H1 (cell line): ENCODE measurements around the gene RIT2. TPM values are rescaled to one million over a fixed set of nuclear protein-coding genes. Genes with fewer than 3 reads are reported as not detected.
A peak's percentile ranks its signal among the peaks of the same experiment; 100 is the strongest.

Source experiments
- CTCF ChIA-PET: fragments of 300-600 bp; sonication (Branson Sonifier 250); formaldehyde crosslinking; loops from one replicate; lab custom pipeline; 2021; ENCODE audit not compliant: partially characterized antibody; lab: Charles Lee
- POLR2A ChIA-PET: fragments of 300-600 bp; sonication (Branson Sonifier 250); formaldehyde crosslinking; loops from one replicate; lab custom pipeline; 2021; ENCODE audit warnings: inconsistent platforms; ENCODE audit not compliant: partially characterized antibody; lab: Charles Lee
- DNase-seq, 2 experiments: peaks; one replicate each; pipeline versions ENCODE4 v3.0.0 to v3.0.0-alpha.2; 2010 to 2022; ENCODE audit warnings: low spot score in 2 of 2, low read depth in 1 of 2, mixed read lengths in 1 of 2
- FAIRE-seq: peaks from 2 replicates; lab custom pipeline; 2011; peaks lifted over from hg19 to GRCh38; lab: Jason Lieb, UNC
- H2AFZ ChIP-seq: 2 replicates; pipeline ENCODE4 v1.8.1; 2012; ENCODE audit warnings: low read length, inconsistent platforms
- H2AK5ac ChIP-seq: 2 replicates; pipeline ENCODE4 v1.6.1; 2013; ENCODE audit warnings: low read depth, low read length
- H2BK120ac ChIP-seq: replicated peaks from 2 replicates; pipeline ENCODE3; 2013; ENCODE audit warnings: low read depth, low read length, inconsistent platforms
- H2BK12ac ChIP-seq: 2 replicates; pipeline ENCODE4 v1.6.1; 2013; ENCODE audit warnings: low read depth, low read length
- H2BK15ac ChIP-seq: 2 replicates; pipeline ENCODE4 v1.6.1; 2013; ENCODE audit warnings: low read length
- H2BK20ac ChIP-seq: 2 replicates; pipeline ENCODE4 v1.6.1; 2013; ENCODE audit warnings: low read length
- H2BK5ac ChIP-seq: 2 replicates; pipeline ENCODE4 v1.6.1; 2013; ENCODE audit warnings: low read depth, low read length
- H3K14ac ChIP-seq: 2 replicates; pipeline ENCODE4 v1.6.1; 2013; ENCODE audit warnings: inconsistent platforms; ENCODE audit not compliant: insufficient read length
- H3K18ac ChIP-seq: 2 replicates; pipeline ENCODE4 v1.6.1; 2013; ENCODE audit warnings: low read length; ENCODE audit errors: extremely low read depth
- H3K23ac ChIP-seq: 2 replicates; pipeline ENCODE4 v1.6.1; 2013; ENCODE audit warnings: inconsistent platforms; ENCODE audit not compliant: insufficient read length
- H3K23me2 ChIP-seq: 2 replicates; pipeline ENCODE4 v1.6.1; 2013; ENCODE audit warnings: low read depth, low read length
- H3K27ac ChIP-seq: 2 replicates; pipeline ENCODE4 v1.6.1; 2011; ENCODE audit warnings: low read depth, low read length, inconsistent platforms
- H3K27me3 ChIP-seq, 4 experiments: replicated peaks in 1 of 4; 1 replicate in 1 of 4; 2 replicates in 3 of 4; pipeline versions ENCODE4 v1.6.1 to v1.8.1; 2011 to 2013; ENCODE audit warnings: low read length in 3 of 4, mild to moderate bottlenecking in 3 of 4, inconsistent platforms in 2 of 4, mixed read lengths in 2 of 4, moderate library complexity in 1 of 4; ENCODE audit not compliant: control insufficient read depth in 3 of 4, insufficient read depth in 3 of 4; ENCODE audit errors: extremely low read depth in 1 of 4
- H3K36me3 ChIP-seq, 4 experiments: 2 replicates each; pipeline versions ENCODE4 v1.6.1 to v1.8.1; 2011 to 2013; ENCODE audit warnings: mild to moderate bottlenecking in 4 of 4, low read length in 3 of 4, moderate library complexity in 2 of 4, control low read depth in 1 of 4, inconsistent platforms in 1 of 4; ENCODE audit not compliant: insufficient read depth in 4 of 4, control insufficient read depth in 2 of 4
- H3K4ac ChIP-seq: replicated peaks from 2 replicates; pipeline ENCODE3; 2013; ENCODE audit warnings: low read length, low read depth, mixed read lengths, inconsistent platforms; ENCODE audit not compliant: insufficient read length
- H3K4me1 ChIP-seq, 4 experiments: replicated peaks in 1 of 4; 1 replicate in 1 of 4; 2 replicates in 3 of 4; pipeline versions ENCODE4 v1.6.1 to v1.8.1; 2011 to 2013; ENCODE audit warnings: low read length in 3 of 4, inconsistent platforms in 2 of 4, mixed read lengths in 1 of 4; ENCODE audit not compliant: insufficient read depth in 4 of 4, control insufficient read depth in 3 of 4
- H3K4me2 ChIP-seq, 2 experiments: 2 replicates each; pipeline versions ENCODE4 v1.6.1 to v1.8.1; 2011 to 2013; ENCODE audit warnings: low read depth in 2 of 2, low read length in 2 of 2, control low read depth in 1 of 2, inconsistent platforms in 1 of 2, mild to moderate bottlenecking in 1 of 2; ENCODE audit not compliant: insufficient read depth in 1 of 2
- H3K4me3 ChIP-seq, 4 experiments: fragments of 200-600, 300-600 bp in 1 of 4; sonication (generic), shearing (Covaris generic), sonication (Bioruptor Twin) in 1 of 4; 2 replicates each; pipeline versions ENCODE4 v1.5.1 to v1.8.1; 2011 to 2016; ENCODE audit warnings: low read length in 4 of 4, low read depth in 3 of 4, control low read depth in 2 of 4, inconsistent platforms in 2 of 4, mild to moderate bottlenecking in 2 of 4, mixed read lengths in 1 of 4, moderate library complexity in 1 of 4; ENCODE audit not compliant: insufficient read depth in 2 of 4; ENCODE audit errors: extremely low read depth in 1 of 4
- H3K56ac ChIP-seq: replicated peaks from 2 replicates; pipeline ENCODE3; 2013; ENCODE audit warnings: low read depth, mild to moderate bottlenecking, mixed read lengths, low read length, inconsistent platforms; ENCODE audit not compliant: insufficient read length
- H3K79me1 ChIP-seq: 2 replicates; pipeline ENCODE4 v1.6.1; 2013; ENCODE audit warnings: low read depth, low read length, control low read depth
- H3K79me2 ChIP-seq, 2 experiments: 2 replicates each; pipeline versions ENCODE4 v1.6.1 to v1.8.1; 2012 to 2013; ENCODE audit warnings: low read length in 2 of 2, mild to moderate bottlenecking in 2 of 2, inconsistent platforms in 1 of 2; ENCODE audit not compliant: insufficient read depth in 2 of 2, control insufficient read depth in 1 of 2
- H3K9ac ChIP-seq, 4 experiments: replicated peaks in 1 of 4; 1 replicate in 1 of 4; 2 replicates in 3 of 4; pipeline versions ENCODE4 v1.6.1 to v1.8.1; 2011 to 2013; ENCODE audit warnings: low read depth in 3 of 4, low read length in 3 of 4, control low read depth in 2 of 4, mild to moderate bottlenecking in 2 of 4, moderate library complexity in 2 of 4, inconsistent platforms in 1 of 4; ENCODE audit errors: extremely low read depth in 1 of 4
- H3K9me3 ChIP-seq, 2 experiments: 2 replicates each; pipeline versions ENCODE4 v1.6.1 to v1.8.1; 2012 to 2013; ENCODE audit warnings: mild to moderate bottlenecking in 2 of 2, moderate library complexity in 2 of 2, control low read depth in 1 of 2, inconsistent platforms in 1 of 2, low read depth in 1 of 2, low read length in 1 of 2, mixed read lengths in 1 of 2; ENCODE audit not compliant: insufficient read depth in 2 of 2
- H4K20me1 ChIP-seq, 2 experiments: replicated peaks in 1 of 2; 2 replicates each; pipeline versions ENCODE3 to v1.8.1; 2011 to 2013; ENCODE audit warnings: inconsistent platforms in 2 of 2, low read length in 2 of 2, mild to moderate bottlenecking in 1 of 2; ENCODE audit not compliant: insufficient read depth in 2 of 2, control insufficient read depth in 1 of 2
- H4K5ac ChIP-seq: 2 replicates; pipeline ENCODE4 v1.6.1; 2013; ENCODE audit warnings: low read length, low read depth, mixed read lengths, inconsistent platforms; ENCODE audit not compliant: insufficient read length
- H4K8ac ChIP-seq: 2 replicates; pipeline ENCODE4 v1.8.0; 2013; ENCODE audit warnings: mild to moderate bottlenecking, moderate library complexity, low read length, inconsistent platforms; ENCODE audit not compliant: insufficient read depth; ENCODE audit errors: extremely low read depth
- H4K91ac ChIP-seq: replicated peaks from 2 replicates; pipeline ENCODE3; 2013; ENCODE audit warnings: low read length, mixed read lengths, inconsistent platforms; ENCODE audit not compliant: insufficient read length
- HDAC2 ChIP-seq, 2 experiments: fragments of 300-600 bp in 1 of 2; sonication (generic) in 1 of 2; IDR thresholded peaks; 2 replicates each; pipeline ENCODE4 v1.6.1; 2011 to 2012; ENCODE audit warnings: low read depth in 2 of 2, low read length in 2 of 2, mild to moderate bottlenecking in 2 of 2, moderate library complexity in 2 of 2, borderline replicate concordance in 1 of 2, inconsistent platforms in 1 of 2
- SP1 ChIP-seq: IDR thresholded peaks from 2 replicates; pipeline ENCODE4 v1.6.1; 2011; ENCODE audit warnings: low read depth, low read length
- SP2 ChIP-seq: IDR thresholded peaks from 2 replicates; pipeline ENCODE4 v1.6.1; 2012; ENCODE audit warnings: mild to moderate bottlenecking, low read length, inconsistent platforms
- TAF1 ChIP-seq: IDR thresholded peaks from 2 replicates; pipeline ENCODE4 v1.6.1; 2011; ENCODE audit warnings: mild to moderate bottlenecking, low read depth, low read length
- YY1 ChIP-seq: IDR thresholded peaks from 2 replicates; pipeline ENCODE4 v1.6.1; 2011; ENCODE audit warnings: low read depth, mild to moderate bottlenecking, low read length
- polyA plus RNA-seq, 7 experiments: library from polyadenylated mRNA; depleted of rRNA in 3 of 7; stranded (reverse) in 5 of 7; unstranded in 2 of 7; fragments of >200 nt in 5 of 7; fragments of 200-250 nt in 2 of 7; gene quantifications; 1 replicate in 5 of 7; 2 replicates in 1 of 7; 4 replicates in 1 of 7; pipeline versions ENCODE4 v1.2.1 to v1.2.3, GENCODE V29; 2011 to 2013; ENCODE audit warnings: missing spikeins in 2 of 7, mixed read lengths in 2 of 7
- total RNA-seq: library from RNA; stranded (reverse); fragmentation: NEBNext Ultra II Directional; extraction: Animal tissue kit (Norgen Biotek cat#: 25700); gene quantifications from 2 replicates; pipeline ENCODE4 v1.2.1, GENCODE V29; 2021
- TF ChIP-seq, protein P1 (sequence below): IDR thresholded peaks from 2 replicates; pipeline ENCODE4 v1.6.1; 2012; ENCODE audit warnings: low read length, inconsistent platforms

The RIT2 gene
- total and polyA plus RNA-seq, 2 of the 8 experiments (the other 6 are each of a cell fraction or from before 2014, with no cell fraction given), result 0.67 to 3.2 TPM

DNA sequence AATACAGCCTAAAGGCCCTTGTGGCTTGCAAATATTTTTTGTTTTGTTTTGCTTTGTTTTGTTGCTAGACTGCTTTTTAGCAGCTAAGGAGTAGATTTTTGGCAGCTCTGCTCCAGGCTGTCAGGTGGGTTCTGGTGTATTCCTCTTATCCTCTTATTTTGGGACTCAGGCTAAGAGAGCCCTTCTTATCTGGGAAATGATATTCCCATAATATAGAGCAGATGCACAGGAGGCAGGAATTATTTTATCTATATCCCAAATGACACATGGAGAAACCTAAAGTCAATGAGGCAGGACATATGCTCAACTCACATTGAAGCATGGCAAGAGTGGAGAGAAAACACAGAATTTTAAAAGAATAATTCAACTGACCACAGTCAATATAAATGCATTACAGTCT, 369.6 kb downstream of the RIT2 start:
- Histone ChIP-seq H3K4me1 (peaks cover 0 to 22% (median 10%) of the 10 kb centered on the region in 4 experiments; a peak in 4 of 7 replicates), H2BK5ac (peak overlapping the region; percentile 86; the same call in 1 of the 2 replicates), H4K8ac (no peak overlapping the region), H2BK15ac (no peak overlapping the region), H2AFZ (no peak overlapping the region), H3K4me2 (no peak overlapping the region), H4K91ac (peak overlapping the region; percentile 81), H3K23ac (no peak overlapping the region), H2BK20ac (peak overlapping the region; percentile 84; the same call in 1 of the 2 replicates), H3K18ac (peak overlapping the region; percentile 65; the same call in 1 of the 2 replicates), H4K5ac (peak overlapping the region; percentile 96), H2BK12ac (no peak overlapping the region), H3K27me3 (no peaks in the 10 kb centered on the region), H3K9me3 (no peaks in the 10 kb centered on the region), H3K23me2 (no peaks in the 10 kb centered on the region; the same call in 1 of the 2 replicates), H3K56ac (no peak overlapping the region), H3K14ac (no peak overlapping the region), H3K79me2 (no peaks in the 10 kb centered on the region), H3K9ac (peak overlapping the region in 1 of 4 experiments; percentile 34; a peak in 1 of 7 replicates), H3K79me1 (no peaks in the 10 kb centered on the region), H4K20me1 (no peaks in the 10 kb centered on the region), H3K4ac (peak overlapping the region; percentile 85), H2BK120ac (peak overlapping the region; percentile 25), H2AK5ac (no peak overlapping the region), H3K4me3 (no peak overlapping the region), H3K36me3 (peaks cover 0 to 4% (median 0%) of the 10 kb centered on the region in 4 experiments; a peak in 2 of 8 replicates), H3K27ac (no peak overlapping the region; the same call in 1 of the 2 replicates)
- TF ChIP-seq HDAC2 (IDR thresholded peaks at IDR 0.05; ENCODE audit: borderline replicate concordance in 1 of 2, low read depth in 2 of 2, low read length in 2 of 2) (no peak), YY1 (no peak), TAF1 (no peak), SP2 (no peak), SP1 (no peak)
- TF ChIP-seq, protein P1, sequence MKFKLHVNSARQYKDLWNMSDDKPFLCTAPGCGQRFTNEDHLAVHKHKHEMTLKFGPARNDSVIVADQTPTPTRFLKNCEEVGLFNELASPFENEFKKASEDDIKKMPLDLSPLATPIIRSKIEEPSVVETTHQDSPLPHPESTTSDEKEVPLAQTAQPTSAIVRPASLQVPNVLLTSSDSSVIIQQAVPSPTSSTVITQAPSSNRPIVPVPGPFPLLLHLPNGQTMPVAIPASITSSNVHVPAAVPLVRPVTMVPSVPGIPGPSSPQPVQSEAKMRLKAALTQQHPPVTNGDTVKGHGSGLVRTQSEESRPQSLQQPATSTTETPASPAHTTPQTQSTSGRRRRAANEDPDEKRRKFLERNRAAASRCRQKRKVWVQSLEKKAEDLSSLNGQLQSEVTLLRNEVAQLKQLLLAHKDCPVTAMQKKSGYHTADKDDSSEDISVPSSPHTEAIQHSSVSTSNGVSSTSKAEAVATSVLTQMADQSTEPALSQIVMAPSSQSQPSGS, result no peak
- DNase-seq, result no peak
- no peak for FAIRE-seq
- ChIA-PET POLR2A (no interaction called here), CTCF (interaction anchor here (0.9 to 1.6 kb wide), 4 partner anchors 9 to 149 kb away, joined by 3 to 5 read pairs (median 4); no protein-coding TSS in a partner anchor)
